Keratinocyte (primary cell): Measurements from ENCODE around the gene SDK2.

Source experiments
- EZH2 ChIP-seq: IDR thresholded peaks from one replicate; pipeline ENCODE4 v1.6.1; 2012; ENCODE audit warnings: inconsistent platforms, mild to moderate bottlenecking, low read length, moderate library complexity
- TF ChIP-seq, protein P1 (sequence below), 3 experiments: IDR thresholded peaks in 1 of 3; conservative IDR thresholded peaks in 1 of 3; optimal IDR thresholded peaks in 1 of 3; 2 replicates in 2 of 3; 3 replicates in 1 of 3; pipeline versions ENCODE3 to v1.5.1; 2011; ENCODE audit warnings: low read length in 3 of 3, mild to moderate bottlenecking in 3 of 3, moderate library complexity in 2 of 3, control low read depth in 1 of 3, inconsistent platforms in 1 of 3; ENCODE audit not compliant: insufficient read depth in 2 of 3; ENCODE audit errors: extremely low read depth in 1 of 3

DNA sequence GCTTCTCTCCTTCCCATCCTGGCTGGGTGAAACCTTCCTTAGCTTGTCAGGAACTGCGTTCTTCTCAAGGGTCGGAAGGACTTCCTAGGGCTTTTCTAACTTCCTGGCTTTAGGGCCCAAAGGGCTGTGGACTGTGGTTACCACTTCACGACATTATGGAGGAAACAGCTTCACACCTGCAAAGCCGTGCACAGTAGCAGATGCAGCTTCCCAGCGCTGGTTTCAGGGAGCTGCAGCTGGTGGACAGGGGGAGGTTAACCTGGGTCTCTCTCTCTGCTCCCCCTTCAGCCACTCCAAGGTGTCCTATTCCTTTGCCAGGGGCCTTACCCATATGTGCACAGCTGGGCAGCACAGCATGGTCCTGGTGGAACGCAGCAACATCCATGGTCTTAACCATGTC is 176.6 kb downstream of the SDK2 start:
- no peak for TF ChIP-seq EZH2
- TF ChIP-seq, protein P1, sequence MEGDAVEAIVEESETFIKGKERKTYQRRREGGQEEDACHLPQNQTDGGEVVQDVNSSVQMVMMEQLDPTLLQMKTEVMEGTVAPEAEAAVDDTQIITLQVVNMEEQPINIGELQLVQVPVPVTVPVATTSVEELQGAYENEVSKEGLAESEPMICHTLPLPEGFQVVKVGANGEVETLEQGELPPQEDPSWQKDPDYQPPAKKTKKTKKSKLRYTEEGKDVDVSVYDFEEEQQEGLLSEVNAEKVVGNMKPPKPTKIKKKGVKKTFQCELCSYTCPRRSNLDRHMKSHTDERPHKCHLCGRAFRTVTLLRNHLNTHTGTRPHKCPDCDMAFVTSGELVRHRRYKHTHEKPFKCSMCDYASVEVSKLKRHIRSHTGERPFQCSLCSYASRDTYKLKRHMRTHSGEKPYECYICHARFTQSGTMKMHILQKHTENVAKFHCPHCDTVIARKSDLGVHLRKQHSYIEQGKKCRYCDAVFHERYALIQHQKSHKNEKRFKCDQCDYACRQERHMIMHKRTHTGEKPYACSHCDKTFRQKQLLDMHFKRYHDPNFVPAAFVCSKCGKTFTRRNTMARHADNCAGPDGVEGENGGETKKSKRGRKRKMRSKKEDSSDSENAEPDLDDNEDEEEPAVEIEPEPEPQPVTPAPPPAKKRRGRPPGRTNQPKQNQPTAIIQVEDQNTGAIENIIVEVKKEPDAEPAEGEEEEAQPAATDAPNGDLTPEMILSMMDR (optimal IDR thresholded peaks at IDR 0.05 in 1 of 3, IDR thresholded peaks at IDR 0.05 in 1 of 3, conservative IDR thresholded peaks at IDR 0.05 in 1 of 3; ENCODE audit: extremely low read depth in 1 of 3, insufficient read depth in 2 of 3, low read length in 3 of 3), result no peak
